GM12878 (cell line): Measurements from ENCODE around the gene B4GALT5. TPM values are rescaled to one million over a fixed set of nuclear protein-coding genes. Genes with fewer than 3 reads are reported as not detected.

Source experiments
- ATAC-seq: fragments of 200-7000 bp; cut with Tn5 transposase; 3 replicates; pipeline ENCODE4 v1.9.1; 2020; ENCODE audit warnings: mild to moderate bottlenecking, moderate library complexity
- BruUV-seq: library from RNA; stranded (reverse); fragments of 400-500 nt; replicated peaks from 2 replicates; lab custom pipeline; 2021; lab: Mats Ljungman, UMichigan
- CTCF ChIA-PET: fragments of 300-600 bp; sonication (Branson Sonifier 250); formaldehyde crosslinking; extraction: SDS; loops from one replicate; lab custom pipeline; 2021; ENCODE audit warnings: inconsistent platforms; lab: Yijun Ruan, JAX
- POLR2A ChIA-PET: fragments of 350-600 bp; formaldehyde crosslinking; extraction: SDS; loops from one replicate; lab custom pipeline; 2021; ENCODE audit warnings: inconsistent platforms; lab: Charles Lee
- RAD21 ChIA-PET: fragments of 300-600 bp; sonication (Branson Sonifier 250); formaldehyde crosslinking; loops from one replicate; lab custom pipeline; 2023; ENCODE audit warnings: antibody characterized with exemption; ENCODE audit not compliant: unreplicated experiment; lab: Charles Lee
- SMC1A ChIA-PET: fragments of 300-600 bp; sonication (Branson Sonifier 250); formaldehyde crosslinking; loops from one replicate; lab custom pipeline; 2023; ENCODE audit not compliant: unreplicated experiment, uncharacterized antibody; lab: Charles Lee
- DNase-seq: peaks from one replicate; pipeline ENCODE4 v3.0.0-alpha.2; 2011; ENCODE audit warnings: low read depth, low spot score
- FAIRE-seq: peaks from 3 replicates; lab custom pipeline; 2011; peaks lifted over from hg19 to GRCh38; lab: Jason Lieb, UNC
- H2AFZ ChIP-seq: 2 replicates; pipeline ENCODE4 v1.6.0; 2011; ENCODE audit warnings: low read depth, low read length, control low read depth; ENCODE audit not compliant: control insufficient read depth
- H3K27ac ChIP-seq: 2 replicates; pipeline ENCODE4 v1.5.1; 2011; ENCODE audit warnings: control low read depth; ENCODE audit not compliant: control insufficient read depth, insufficient read depth
- H3K27me3 ChIP-seq, 2 experiments: replicated peaks in 1 of 2; 2 replicates each; pipeline versions ENCODE4 v1.6.0 to v1.6.1; 2011; ENCODE audit warnings: low read length in 1 of 2; ENCODE audit not compliant: control insufficient read depth in 2 of 2, insufficient read depth in 2 of 2
- H3K36me3 ChIP-seq, 2 experiments: 2 replicates each; pipeline ENCODE4 v1.5.1; 2011; ENCODE audit warnings: low read length in 1 of 2; ENCODE audit not compliant: control insufficient read depth in 2 of 2, insufficient read depth in 2 of 2
- H3K4me1 ChIP-seq: 2 replicates; pipeline ENCODE4 v1.6.1; 2011; ENCODE audit warnings: mild to moderate bottlenecking, low read length, moderate library complexity, mixed read lengths; ENCODE audit not compliant: control insufficient read depth, insufficient read depth
- H3K4me2 ChIP-seq: 2 replicates; pipeline ENCODE4 v1.6.0; 2011; ENCODE audit warnings: control low read depth; ENCODE audit not compliant: control insufficient read depth, insufficient read depth
- H3K4me3 ChIP-seq: fragments of 200-600 bp; sonication (generic); 2 replicates; pipeline ENCODE4 v1.5.1; 2016
- H3K79me2 ChIP-seq: 2 replicates; pipeline ENCODE4 v1.6.0; 2011; ENCODE audit warnings: low read length; ENCODE audit not compliant: control insufficient read depth, insufficient read depth
- H3K9ac ChIP-seq: 2 replicates; pipeline ENCODE4 v1.8.0; 2011; ENCODE audit warnings: low read length, control low read depth, mixed read lengths; ENCODE audit not compliant: control insufficient read depth, insufficient read depth
- H3K9me3 ChIP-seq: replicated peaks from 3 replicates; pipeline ENCODE4 v1.5.1; 2011; ENCODE audit warnings: mild to moderate bottlenecking, low read length; ENCODE audit not compliant: control insufficient read depth, insufficient read depth
- H4K20me1 ChIP-seq: 2 replicates; pipeline ENCODE4 v1.6.0; 2011; ENCODE audit not compliant: control insufficient read depth, insufficient read depth
- MLLT1 ChIP-seq: fragments of 450-650 bp; IDR thresholded peaks from 2 replicates; pipeline ENCODE4 v1.6.1; 2016; ENCODE audit warnings: mild to moderate bottlenecking
- MXI1 ChIP-seq: fragments of 150-350 bp; IDR thresholded peaks from 2 replicates; pipeline ENCODE4 v1.6.1; 2011; ENCODE audit warnings: low read depth, mild to moderate bottlenecking, inconsistent platforms, low read length, improper control_type of control experiment
- SPI1 ChIP-seq: IDR thresholded peaks from 2 replicates; pipeline ENCODE4 v1.6.1; 2011; ENCODE audit warnings: low read depth, mild to moderate bottlenecking, low read length, moderate library complexity, borderline replicate concordance; ENCODE audit not compliant: insufficient read depth
- ZBTB11 ChIP-seq: fragments of 450-650 bp; formaldehyde crosslinking; IDR thresholded peaks from 2 replicates; pipeline ENCODE4 v1.5.0; 2022; ENCODE audit warnings: mild to moderate bottlenecking, missing genetic modification characterization
- WGBS: methylation state at CpG from one replicate; pipeline ENCODE4 v1.1.6; 2016; ENCODE audit warnings: low lambda C conversion rate; ENCODE audit not compliant: insufficient replicate concordance, insufficient coverage; ENCODE audit errors: missing lambda C conversion rate; 5-methylcytosine and 5-hydroxymethylcytosine counted together
- in situ Hi-C: fragments of 300-500 bp; cut with MboI; formaldehyde crosslinking; loops from 9 replicates; pipeline ENCODE4 v1.14.3; 2018; ENCODE audit warnings: mixed read lengths
- intact Hi-C: fragments of 100-400 bp; cut with micrococcal nuclease; formaldehyde crosslinking; loops from one replicate; pipeline ENCODE4 v1.14.2; 2022; ENCODE audit not compliant: unreplicated experiment
- polyA plus RNA-seq, 11 experiments: library from polyadenylated mRNA; depleted of rRNA in 4 of 11; unstranded in 6 of 11; stranded (reverse) in 5 of 11; fragments of >200 nt; fragmentation: Nextera tagmentation in 4 of 11; fragmentation: Illumina TruSeq in 1 of 11; extraction: Ambion mirVana in 4 of 11; extraction: Trizol in 1 of 11; gene quantifications; 1 replicate in 1 of 11; 2 replicates in 10 of 11; pipeline versions ENCODE4 v1.2.1 to v1.2.3, GENCODE V29; 2011 to 2016; ENCODE audit warnings: inconsistent platforms in 2 of 11, missing spikeins in 2 of 11, low read depth in 1 of 11
- total RNA-seq, 4 experiments: library from RNA; depleted of rRNA in 3 of 4; stranded (reverse); fragments of >200 nt in 3 of 4; fragmentation: Illumina TruSeq in 1 of 4; extraction: Trizol in 1 of 4; gene quantifications; 2 replicates each; pipeline versions ENCODE4 v1.2.1 to v1.2.3, GENCODE V29; 2013 to 2021

The B4GALT5 gene
- total and polyA plus RNA-seq, 10 of the 15 experiments (the other 5 are each of a cell fraction or from before 2014, with no cell fraction given) = 2.0 to 55.5 (median 20.2) TPM

GRCh38 chr20:49711667-49711987 is 2.1 kb downstream of the B4GALT5 start:
- H3K4me3 ChIP-seq = peak overlapping the region; percentile 97

More at GRCh38 chr20:49711667-49711987, 2.1 kb downstream of the B4GALT5 start:
- Histone ChIP-seq H3K9me3 (no peaks in the 10 kb centered on the region), H4K20me1 (no peaks in the 10 kb centered on the region), H3K27me3 (no peaks in the 10 kb centered on the region), H3K36me3 (no peaks in the 10 kb centered on the region), H3K27ac (no peak overlapping the region), H3K9ac (no peak overlapping the region), H3K4me2 (peak overlapping the region; percentile 36), H2AFZ (no peak overlapping the region), H3K79me2 (peaks cover 71% of the 10 kb centered on the region), H3K4me1 (peaks cover 5% of the 10 kb centered on the region; the same call in 1 of the 2 replicates)
- DNase-seq = no peak
- POLR2A ChIA-PET = interaction anchor here (0.5 to 2.9 kb wide), 12 partner anchors 13 to 225 kb away, joined by 3 to 11 read pairs (median 6); partner anchors contain the start of gene RNF114
- 96% methylated on average over 3 of the region's 3 CpGs for WGBS
- no peak for TF ChIP-seq ZBTB11 (CRISPR knock-in tag)
- no peak for TF ChIP-seq SPI1
- TF ChIP-seq MXI1 = no peak
- TF ChIP-seq MLLT1 = 0 out of 2 replicates have a peak, but pooled peaks have one; percentile 14
- FAIRE-seq = no peak
- no TSS peak for BruUV-seq
- CTCF ChIA-PET = interaction anchor here (1.1 to 3.8 kb wide), 8 partner anchors 11 to 170 kb away, joined by 3 to 25 read pairs (median 6); no protein-coding TSS in a partner anchor
- no peak for ATAC-seq
- in situ Hi-C loops (no loop called here), intact Hi-C loops (loop anchor here (5.0 kb wide), 1 partner anchor 91 kb away; no protein-coding TSS in a partner anchor)
- RAD21 ChIA-PET = interaction anchor here (0.6 to 6.2 kb wide), 17 partner anchors 12 to 133 kb away, joined by 3 to 49 read pairs (median 6); partner anchors contain the start of gene SLC9A8
- SMC1A ChIA-PET = interaction anchor here (0.8 to 9.3 kb wide), 25 partner anchors 10 to 137 kb away, joined by 3 to 89 read pairs (median 6); partner anchors contain the start of gene SLC9A8
